Psoas muscle (tissue), 8 donors: ENCODE results near the gene GORASP2. TPM values are rescaled to one million over a fixed set of nuclear protein-coding genes. Genes with fewer than 3 reads are reported as not detected.
A peak's percentile ranks its signal among the peaks of the same experiment; 100 is the strongest.

ENCODE experiments used
- ATAC-seq, 4 donors: fragments of 200-7000 bp; cut with Tn5 transposase; one replicate each; pipeline ENCODE4 v1.9.1; 2020; ENCODE audit warnings: moderate library complexity in 3 of 4, mild to moderate bottlenecking in 2 of 4
- DNase-seq, 2 donors: peaks; one replicate each; pipeline ENCODE4 v3.0.0-alpha.2; 2020
- H3K27ac ChIP-seq: fragments of 200-600 bp; one replicate; pipeline ENCODE4 v1.8.0; 2022
- H3K27me3 ChIP-seq, 3 donors: fragments of 200-600 bp in 1 of 3; one replicate each; pipeline versions ENCODE4 v1.6.1 to v1.8.0; 2013 to 2022; ENCODE audit warnings: low read length in 2 of 3, mild to moderate bottlenecking in 2 of 3, moderate library complexity in 1 of 3; ENCODE audit not compliant: insufficient read depth in 3 of 3
- H3K36me3 ChIP-seq, 2 donors: fragments of 200-600 bp in 1 of 2; one replicate each; pipeline versions ENCODE4 v1.6.1 to v1.8.0; 2013 to 2022; ENCODE audit warnings: low read depth in 1 of 2, mild to moderate bottlenecking in 1 of 2, moderate library complexity in 1 of 2; ENCODE audit not compliant: insufficient read depth in 1 of 2
- H3K4me1 ChIP-seq: fragments of 200-600 bp; one replicate; pipeline ENCODE4 v1.8.0; 2022
- H3K4me3 ChIP-seq: fragments of 200-600 bp; one replicate; pipeline ENCODE4 v1.8.0; 2022; ENCODE audit warnings: mild to moderate bottlenecking
- H3K9me3 ChIP-seq: fragments of 200-600 bp; one replicate; pipeline ENCODE4 v1.8.0; 2022
- WGBS, 3 donors: extraction: QIAGEN DNeasy Blood & Tissue Kit; methylation state at CpG; one replicate each; pipeline versions ENCODE4 v1.1.6 to v1.1.7; 2013; 5-methylcytosine and 5-hydroxymethylcytosine counted together
- intact Hi-C, 2 donors: fragments of 100-400 bp; cut with DNase I; formaldehyde crosslinking; loops; one replicate each; pipeline versions ENCODE4 v1.11.0 to v1.14.2; 2022
- long read RNA-seq, 2 donors: library from polyadenylated mRNA; unstranded; transcript quantifications; one replicate each; pipeline ENCODE4 v2.0.0, GENCODE V29; 2021
- polyA plus RNA-seq, 3 donors: library from polyadenylated mRNA; stranded (reverse); fragments of 200-250 nt; gene quantifications; one replicate each; pipeline ENCODE4 v1.2.3, GENCODE V29; 2013
- total RNA-seq, 4 donors: library from RNA; stranded (reverse); fragmentation: NEBNext Ultra II Directional in 2 of 4; extraction: Animal tissue kit (Norgen Biotek cat#: 25700) in 2 of 4; gene quantifications; one replicate each; pipeline versions ENCODE4 v1.2.1 to v1.2.4, GENCODE V29; 2021 to 2023
- TF ChIP-seq, protein P1 (sequence below): fragments of 200-600 bp; IDR thresholded peaks from one replicate; pipeline ENCODE4 v1.8.0; 2022; ENCODE audit warnings: antibody characterized with exemption
- donor health status: healthy with polysubstance abuse.
- donor health status: DM: no; HTN: no; CAD: no; lungs with moderate emphysema.
- donor health status: Bipolar disorder and iron deficiency.
- donor health status: healthy.
- donor health status: DM: yes; HTN: yes; CAD: no.
- donor health status: DM: no; HTN: no; CAD: no.
- donor health status: DM: no; HTN: no; CAD: no.
- donor health status: DM: yes; HTN: yes; CAD: no.

The GORASP2 gene
- total RNA-seq: 10 to 100 TPM; 46.6 to 64.4 (median 53.2) TPM
- 10 to 100 TPM; 37.8 to 76.9 (median 48.2) TPM for polyA plus RNA-seq
- long read RNA-seq, donor 1, partial matches to known transcripts: 5 of 12 reads
- long read RNA-seq, donor 1, other reads (novel, unspliced or antisense): 1 of 12 reads
- long read RNA-seq, donor 2, transcript GORASP2-209 (8 exons, 951 nt): minor isoform, 7 of 57 reads
- long read RNA-seq, donor 2, transcript GORASP2-201 (10 exons, 3,173 nt): major isoform, 18 of 57 reads
- long read RNA-seq, donor 2, partial matches to known transcripts: 29 of 57 reads
- long read RNA-seq, donor 2, other reads (novel, unspliced or antisense): 2 of 57 reads

DNA sequence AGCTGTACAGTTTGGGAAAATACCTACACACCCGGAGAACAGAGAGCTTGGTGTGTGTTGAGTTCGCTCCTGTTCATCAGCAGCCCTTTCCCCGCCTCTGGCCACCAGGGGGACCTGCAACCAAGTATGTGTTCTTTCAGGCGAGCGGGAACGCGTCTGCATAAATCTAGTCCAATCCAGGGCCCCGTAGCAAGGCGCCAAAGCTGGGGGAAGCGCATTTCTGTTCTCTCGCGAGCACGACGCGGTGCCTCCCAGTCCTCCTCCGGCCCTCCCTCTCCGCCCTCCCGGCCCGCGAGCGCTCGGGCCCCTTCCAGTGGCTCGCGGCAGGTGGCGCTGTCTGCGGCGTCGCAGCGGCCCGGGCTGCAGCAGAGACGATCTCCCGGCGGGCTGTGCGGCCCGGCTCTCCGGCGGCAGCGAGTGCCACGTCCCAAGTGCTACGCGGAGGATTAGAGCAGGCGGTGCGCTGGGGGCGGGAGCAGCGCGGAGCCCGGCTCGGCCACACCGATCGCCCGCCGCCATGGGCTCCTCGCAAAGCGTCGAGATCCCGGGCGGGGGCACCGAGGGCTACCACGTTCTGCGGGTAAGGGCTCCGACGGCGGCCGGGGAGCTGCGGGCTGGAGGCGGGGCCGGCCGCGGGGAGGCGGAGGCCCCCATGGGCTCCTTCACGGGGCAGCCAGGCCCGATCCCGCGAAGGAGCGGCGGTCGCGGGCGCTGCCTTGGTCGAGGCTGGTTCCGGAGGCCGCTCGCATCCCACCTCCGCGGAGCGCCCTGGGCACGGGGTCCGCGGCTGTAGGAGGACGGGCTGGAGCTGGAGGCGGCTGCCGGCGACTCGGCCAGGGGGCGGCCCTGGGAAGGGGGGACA, at the start of gene GORASP2:
Gene GORASP2 (plus strand): TSS at position 430 of the 862 bp plus-strand sequence. CDS start 88 bp downstream, at position 518.
- DNase-seq (peak; percentile 98 to 99), ATAC-seq (peak; percentile 95 to 98 (median 97))
- 0 to 1% (median 1%) methylated on average over 66 to 95 of the region's 95 CpGs for WGBS, 3 donors
- no peaks in the 10 kb centered on the region for H3K36me3 ChIP-seq
- TF ChIP-seq, protein P1, sequence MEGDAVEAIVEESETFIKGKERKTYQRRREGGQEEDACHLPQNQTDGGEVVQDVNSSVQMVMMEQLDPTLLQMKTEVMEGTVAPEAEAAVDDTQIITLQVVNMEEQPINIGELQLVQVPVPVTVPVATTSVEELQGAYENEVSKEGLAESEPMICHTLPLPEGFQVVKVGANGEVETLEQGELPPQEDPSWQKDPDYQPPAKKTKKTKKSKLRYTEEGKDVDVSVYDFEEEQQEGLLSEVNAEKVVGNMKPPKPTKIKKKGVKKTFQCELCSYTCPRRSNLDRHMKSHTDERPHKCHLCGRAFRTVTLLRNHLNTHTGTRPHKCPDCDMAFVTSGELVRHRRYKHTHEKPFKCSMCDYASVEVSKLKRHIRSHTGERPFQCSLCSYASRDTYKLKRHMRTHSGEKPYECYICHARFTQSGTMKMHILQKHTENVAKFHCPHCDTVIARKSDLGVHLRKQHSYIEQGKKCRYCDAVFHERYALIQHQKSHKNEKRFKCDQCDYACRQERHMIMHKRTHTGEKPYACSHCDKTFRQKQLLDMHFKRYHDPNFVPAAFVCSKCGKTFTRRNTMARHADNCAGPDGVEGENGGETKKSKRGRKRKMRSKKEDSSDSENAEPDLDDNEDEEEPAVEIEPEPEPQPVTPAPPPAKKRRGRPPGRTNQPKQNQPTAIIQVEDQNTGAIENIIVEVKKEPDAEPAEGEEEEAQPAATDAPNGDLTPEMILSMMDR: peak; percentile 94
- intact Hi-C loops: loop anchor here in 1 of 2 donors (2.0 kb wide), 1 partner anchor 488 kb away; no protein-coding TSS in a partner anchor
- H3K9me3 ChIP-seq: no peaks in the 10 kb centered on the region
- H3K27ac ChIP-seq: peak within 1 kb of the TSS; percentile 98
- H3K4me1 ChIP-seq: peaks cover 35% of the 10 kb centered on the region
- peak within 1 kb of the TSS; percentile 94 for H3K4me3 ChIP-seq
- H3K27me3 ChIP-seq: no peaks in the 10 kb centered on the region

DNA sequence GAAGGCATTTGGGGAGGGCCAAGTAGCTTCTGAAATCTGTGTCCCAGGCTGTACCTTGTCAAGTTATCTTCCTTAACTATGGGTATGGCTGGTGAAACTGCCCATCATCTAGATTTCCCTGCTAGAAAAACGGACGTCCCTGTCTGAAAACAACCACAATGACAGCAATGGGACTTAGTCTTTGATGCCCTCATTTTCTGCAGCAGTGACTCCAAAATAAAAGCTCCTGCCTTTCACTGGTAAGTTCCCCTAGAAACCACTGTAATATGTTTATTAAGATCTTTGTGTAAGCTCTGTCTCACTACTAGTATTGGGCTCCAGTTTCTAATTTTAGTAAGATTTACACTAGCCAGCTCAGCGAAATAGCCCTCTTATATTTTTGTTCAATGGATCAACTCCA, 47.2 kb upstream of the GORASP2 start:
- H3K27ac ChIP-seq: no peak overlapping the region
- WGBS, 3 donors: 45 to 50% (median 47%) methylated on average over 3 of the region's 3 CpGs
- no peak for DNase-seq
- TF ChIP-seq, protein P1: no peak
- no peak for ATAC-seq
- H3K4me1 ChIP-seq: no peaks in the 10 kb centered on the region
- H3K36me3 ChIP-seq: no peaks in the 10 kb centered on the region
- no peak overlapping the region for H3K4me3 ChIP-seq
- peaks cover 0 to 1% (median 0%) of the 10 kb centered on the region in 3 donors for H3K27me3 ChIP-seq
- H3K9me3 ChIP-seq: no peaks in the 10 kb centered on the region
- intact Hi-C loops: no loop called here

DNA sequence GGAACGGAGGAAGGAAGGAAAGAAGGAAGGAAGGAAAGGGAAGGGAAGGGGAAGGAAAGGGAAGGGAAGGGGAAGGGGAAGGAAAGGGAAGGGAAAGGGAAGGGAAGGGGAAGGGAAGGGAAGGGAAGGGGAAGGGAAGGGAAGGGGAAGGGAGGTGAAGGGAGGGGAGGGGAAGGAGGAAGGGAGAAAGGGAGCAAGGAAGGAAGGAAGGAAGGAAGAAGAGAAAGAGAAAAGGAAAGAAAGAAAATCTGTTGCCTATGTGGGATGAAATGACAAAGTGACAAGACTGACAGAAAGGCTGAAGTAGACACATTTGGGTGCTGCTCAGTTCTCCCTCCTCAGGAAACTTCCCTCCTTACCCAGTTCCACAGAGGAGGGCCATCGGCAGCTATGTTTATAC, 46.3 kb upstream of the GORASP2 start:
- TF ChIP-seq, protein P1: no peak
- Histone ChIP-seq H3K27me3 (peaks cover 0 to 1% (median 0%) of the 10 kb centered on the region in 3 donors), H3K9me3 (no peaks in the 10 kb centered on the region), H3K4me3 (no peak overlapping the region), H3K36me3 (no peaks in the 10 kb centered on the region), H3K4me1 (no peaks in the 10 kb centered on the region), H3K27ac (no peak overlapping the region)
- WGBS, 3 donors: 82 to 87% (median 83%) methylated on average over 2 of the region's 2 CpGs
- ATAC-seq: no peak
- no peak for DNase-seq
- intact Hi-C loops: no loop called here

DNA sequence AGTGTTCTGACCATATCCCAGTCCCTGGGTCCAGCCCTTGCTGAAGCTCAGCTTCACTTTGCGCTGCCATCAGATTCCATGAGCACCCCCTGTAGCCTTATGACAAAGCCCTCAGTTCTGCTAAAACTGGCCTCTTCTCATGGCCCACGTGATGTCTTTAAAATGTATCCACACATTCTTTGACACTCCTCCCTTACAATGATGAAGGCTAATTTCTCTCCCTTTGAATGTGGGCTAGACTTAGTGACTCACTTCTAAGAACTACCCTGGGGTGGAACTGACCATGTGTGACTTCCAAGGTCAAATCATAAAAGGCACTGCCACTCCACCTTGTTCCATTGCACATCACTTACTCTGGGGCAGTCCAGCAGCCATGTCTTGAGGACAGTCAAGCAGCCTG, 45.4 kb upstream of the GORASP2 start:
- WGBS, 3 donors: 90 to 93% (median 91%) methylated on average over 2 of the region's 2 CpGs
- DNase-seq: no peak
- intact Hi-C loops: no loop called here
- Histone ChIP-seq H3K4me1 (no peaks in the 10 kb centered on the region), H3K36me3 (no peaks in the 10 kb centered on the region), H3K27me3 (peaks cover 0 to 1% (median 0%) of the 10 kb centered on the region in 3 donors), H3K27ac (no peak overlapping the region), H3K4me3 (no peak overlapping the region), H3K9me3 (no peaks in the 10 kb centered on the region)
- TF ChIP-seq, protein P1: no peak
- no peak for ATAC-seq
